Peyer's patch (tissue), 4 donors: ENCODE data around the gene REXO1.

Source experiments
- CTCF ChIP-seq, 6 experiments: fragments of 450-650 bp in 4 of 6; fragments of 200-600 bp in 2 of 6; sonication (generic) in 1 of 6; IDR thresholded peaks; one replicate each; pipeline ENCODE4 v1.5.1; 2017 to 2019; ENCODE audit warnings: antibody characterized with exemption in 6 of 6, mild to moderate bottlenecking in 3 of 6, moderate library complexity in 1 of 6
- POLR2A ChIP-seq, 2 donors: fragments of 450-650 bp; IDR thresholded peaks; one replicate each; pipeline ENCODE4 v1.5.1; 2017; ENCODE audit warnings: antibody characterized with exemption in 2 of 2, mild to moderate bottlenecking in 2 of 2, moderate library complexity in 2 of 2

GRCh38 chr19:1836458-1837221 is 11.6 kb downstream of the REXO1 start:
- no peak for TF ChIP-seq CTCF (IDR thresholded peaks at IDR 0.05)
- TF ChIP-seq POLR2A (IDR thresholded peaks at IDR 0.05), result no peak
